HG03095 (cell line): ENCODE measurements around the gene WFIKKN2.
"Not testable (repeated sequence)": the region's sequence is repeated elsewhere in the genome, so short reads cannot be mapped to it uniquely, and the experiment has no call there.

Source experiments
- ATAC-seq: cut with Tn5 transposase; IDR thresholded peaks from one replicate; pipeline ENCODE4 v1.9.1; 2021; ENCODE audit warnings: moderate library complexity; ENCODE audit not compliant: unreplicated experiment

WFIKKN2 gene

GRCh38 chr17:50835301-50836234 is at the start of gene WFIKKN2:
WFIKKN2 (plus strand) TSS chr17:50835586; CDS start chr17:50835938, 352 bp downstream.
- no peak for ATAC-seq

GRCh38 chr17:50785946-50786570 is 49.3 kb upstream of the WFIKKN2 start:
- no peak for ATAC-seq

- no peak for ATAC-seq
Measured at GRCh38 chr17:50787106-50787505, 48.3 kb upstream of the WFIKKN2 start.

GRCh38 chr17:50790618-50791017 is 44.8 kb upstream of the WFIKKN2 start:
- no peak for ATAC-seq

- no peak for ATAC-seq
Measured at GRCh38 chr17:50792132-50792531, 43.3 kb upstream of the WFIKKN2 start.

GRCh38 chr17:50793007-50793406 is 42.4 kb upstream of the WFIKKN2 start:
- ATAC-seq, result no peak

- no peak for ATAC-seq
Measured at GRCh38 chr17:50794361-50794760, 41.0 kb upstream of the WFIKKN2 start.

GRCh38 chr17:50797135-50797810 is 38.1 kb upstream of the WFIKKN2 start:
- no peak for ATAC-seq

GRCh38 chr17:50798424-50799288 is 36.7 kb upstream of the WFIKKN2 start:
- no peak for ATAC-seq

GRCh38 chr17:50799582-50799981 is 35.8 kb upstream of the WFIKKN2 start:
- ATAC-seq, result no peak

- no peak for ATAC-seq
Measured at GRCh38 chr17:50800196-50800700, 35.1 kb upstream of the WFIKKN2 start.

GRCh38 chr17:50802609-50803571 is 32.5 kb upstream of the WFIKKN2 start:
- ATAC-seq, result no peak

GRCh38 chr17:50803676-50804075 is 31.7 kb upstream of the WFIKKN2 start:
- ATAC-seq, result no peak

GRCh38 chr17:50804749-50805475 is 30.5 kb upstream of the WFIKKN2 start:
- not testable (repeated sequence) for ATAC-seq

- ATAC-seq, result no peak
Measured at GRCh38 chr17:50805486-50805885, 29.9 kb upstream of the WFIKKN2 start.

- no peak for ATAC-seq
Measured at GRCh38 chr17:50806141-50806643, 29.2 kb upstream of the WFIKKN2 start.

GRCh38 chr17:50807009-50807408 is 28.4 kb upstream of the WFIKKN2 start:
- ATAC-seq, result no peak

GRCh38 chr17:50807675-50808074 is 27.7 kb upstream of the WFIKKN2 start:
- no peak for ATAC-seq
